ENCODE data around the gene ATP6V1F.

DNA sequence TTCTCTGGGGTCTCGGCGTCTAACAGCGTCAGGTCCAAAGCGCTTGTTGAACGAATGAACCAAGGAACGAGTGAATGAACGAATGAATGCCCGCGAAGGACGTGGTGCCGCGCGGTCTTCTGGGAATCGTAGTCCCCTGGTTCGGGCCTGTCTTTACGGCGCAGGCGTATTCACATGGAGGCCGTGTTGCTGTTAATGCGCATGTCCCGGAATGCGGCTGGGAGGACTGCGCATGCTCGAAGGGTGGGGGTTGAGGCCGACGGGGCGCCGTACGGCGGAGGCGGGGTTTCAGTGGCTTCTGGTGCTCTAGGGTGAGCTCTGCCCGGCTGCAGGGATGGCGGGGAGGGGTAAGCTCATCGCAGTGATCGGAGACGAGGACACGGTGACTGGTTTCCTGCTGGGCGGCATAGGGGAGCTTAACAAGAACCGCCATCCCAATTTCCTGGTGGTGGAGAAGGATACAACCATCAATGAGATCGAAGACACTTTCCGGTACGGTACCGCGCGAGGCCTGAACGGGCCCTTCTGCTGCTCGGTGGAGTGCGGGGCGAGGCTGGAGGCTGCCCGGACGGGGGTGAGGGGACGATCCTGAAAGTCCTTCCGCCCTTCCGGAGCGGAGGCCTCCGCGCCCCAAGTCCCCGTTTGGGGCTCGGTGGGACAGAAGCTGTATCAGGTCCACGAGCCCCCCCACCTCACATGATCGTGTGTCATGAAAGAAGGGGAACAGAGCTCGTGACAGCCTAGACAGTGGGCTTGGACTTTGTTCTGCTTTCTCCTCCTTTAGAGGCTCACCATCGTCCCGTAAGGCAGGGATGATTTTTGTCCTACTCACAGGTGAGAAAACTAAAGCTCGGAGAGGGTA lies at the start of gene ATP6V1F:
- peak; percentile 72 for TF ChIP-seq POLR2A (IDR thresholded peaks at IDR 0.05; ENCODE audit: low read depth, low read length)
- TF ChIP-seq TAF1 (IDR thresholded peaks at IDR 0.05; ENCODE audit: low read depth, low read length) = peak; percentile 78
- peak; percentile 66; the same call in 1 of the 2 replicates for TF ChIP-seq POLR2AphosphoS5 (IDR thresholded peaks at IDR 0.05; ENCODE audit: low read depth, low read length)
- TF ChIP-seq SPI1 (IDR thresholded peaks at IDR 0.05; ENCODE audit: low read depth, low read length) = no peak

Measured in GM12891 (cell line).